ENCODE measurements around the gene SPDYE1.

Gene SPDYE1

GRCh38 chr7:44043902-44044301 lies 46.2 kb downstream of the SPDYE1 start:
- no peak for DNase-seq (ENCODE audit: low read depth, low spot score)
- no CpG with 5 or more reads among the region's 8 CpGs for WGBS (ENCODE audit: insufficient coverage, insufficient read length)
- Histone ChIP-seq H3K27me3 (ENCODE audit: control insufficient read depth, insufficient read depth, low read length) (no peaks in the 10 kb centered on the region; the same call in 1 of the 2 replicates), H3K36me3 (ENCODE audit: control insufficient read depth, insufficient read depth, low read length) (peaks cover 6% of the 10 kb centered on the region; the same call in 1 of the 2 replicates), H3K9me3 (ENCODE audit: control insufficient read depth, insufficient read depth, low read length) (no peaks in the 10 kb centered on the region), H3K4me3 (ENCODE audit: low read length) (peak overlapping the region; percentile 98; the same call in 1 of the 2 replicates), H3K4me1 (ENCODE audit: control insufficient read depth, insufficient read depth, low read length) (0 out of 2 replicates have a peak, but pooled peaks cover 1% of the 10 kb centered on the region), H3K27ac (ENCODE audit: low read length) (no peak overlapping the region)

GRCh38 chr7:44044315-44045225 lies 46.9 kb downstream of the SPDYE1 start, which contains the start of gene DBNL:
Gene DBNL, plus strand, starts transcription at chr7:44044702. Its CDS starts 36 bp downstream, at chr7:44044738.
- Histone ChIP-seq H3K27ac (ENCODE audit: low read length) (no peak within 1 kb of the TSS), H3K36me3 (ENCODE audit: control insufficient read depth, insufficient read depth, low read length) (peaks cover 6% of the 10 kb centered on the region; the same call in 1 of the 2 replicates), H3K4me1 (ENCODE audit: control insufficient read depth, insufficient read depth, low read length) (0 out of 2 replicates have a peak, but pooled peaks cover 1% of the 10 kb centered on the region), H3K4me3 (ENCODE audit: low read length) (peak within 1 kb of the TSS; percentile 98), H3K27me3 (ENCODE audit: control insufficient read depth, insufficient read depth, low read length) (no peaks in the 10 kb centered on the region; the same call in 1 of the 2 replicates), H3K9me3 (ENCODE audit: control insufficient read depth, insufficient read depth, low read length) (no peaks in the 10 kb centered on the region)
- DNase-seq (ENCODE audit: low read depth, low spot score): no peak
- WGBS (ENCODE audit: insufficient coverage, insufficient read length): no CpG with 5 or more reads among the region's 74 CpGs

- peak overlapping the region; percentile 98 for H3K4me3 ChIP-seq (ENCODE audit: low read length)
- WGBS (ENCODE audit: insufficient coverage, insufficient read length): no CpG with 5 or more reads among the region's 15 CpGs
- H3K4me1 ChIP-seq (ENCODE audit: control insufficient read depth, insufficient read depth, low read length): 0 out of 2 replicates have a peak, but pooled peaks cover 1% of the 10 kb centered on the region
- no peak for DNase-seq (ENCODE audit: low read depth, low spot score)
- no peaks in the 10 kb centered on the region; the same call in 1 of the 2 replicates for H3K27me3 ChIP-seq (ENCODE audit: control insufficient read depth, insufficient read depth, low read length)
- H3K9me3 ChIP-seq (ENCODE audit: control insufficient read depth, insufficient read depth, low read length): no peaks in the 10 kb centered on the region
- peaks cover 13% of the 10 kb centered on the region for H3K36me3 ChIP-seq (ENCODE audit: control insufficient read depth, insufficient read depth, low read length)
- no peak overlapping the region for H3K27ac ChIP-seq (ENCODE audit: low read length)
Measured at GRCh38 chr7:44045226-44046014, 47.7 kb downstream of the SPDYE1 start.

GRCh38 chr7:44046321-44047061 lies 48.8 kb downstream of the SPDYE1 start:
- no peak overlapping the region for H3K27ac ChIP-seq (ENCODE audit: low read length)
- no peaks in the 10 kb centered on the region for H3K27me3 ChIP-seq (ENCODE audit: control insufficient read depth, insufficient read depth, low read length)
- H3K9me3 ChIP-seq (ENCODE audit: control insufficient read depth, insufficient read depth, low read length): no peaks in the 10 kb centered on the region
- no peak overlapping the region for H3K4me3 ChIP-seq (ENCODE audit: low read length)
- peaks cover 13% of the 10 kb centered on the region for H3K36me3 ChIP-seq (ENCODE audit: control insufficient read depth, insufficient read depth, low read length)
- WGBS (ENCODE audit: insufficient coverage, insufficient read length): no CpG with 5 or more reads among the region's 8 CpGs
- no peak for DNase-seq (ENCODE audit: low read depth, low spot score)
- no peaks in the 10 kb centered on the region for H3K4me1 ChIP-seq (ENCODE audit: control insufficient read depth, insufficient read depth, low read length)

GRCh38 chr7:44048031-44048795 lies 50.5 kb downstream of the SPDYE1 start:
- Histone ChIP-seq H3K36me3 (ENCODE audit: control insufficient read depth, insufficient read depth, low read length) (peaks cover 19% of the 10 kb centered on the region), H3K27ac (ENCODE audit: low read length) (no peak overlapping the region)

GRCh38 chr7:44050121-44050914 lies 52.6 kb downstream of the SPDYE1 start:
- Histone ChIP-seq H3K36me3 (ENCODE audit: control insufficient read depth, insufficient read depth, low read length) (peaks cover 19% of the 10 kb centered on the region), H3K27ac (ENCODE audit: low read length) (no peak overlapping the region), H3K4me3 (ENCODE audit: low read length) (no peak overlapping the region), H3K4me1 (ENCODE audit: control insufficient read depth, insufficient read depth, low read length) (no peaks in the 10 kb centered on the region), H3K9me3 (ENCODE audit: control insufficient read depth, insufficient read depth, low read length) (no peaks in the 10 kb centered on the region), H3K27me3 (ENCODE audit: control insufficient read depth, insufficient read depth, low read length) (no peaks in the 10 kb centered on the region)
- DNase-seq (ENCODE audit: low read depth, low spot score): no peak
- no CpG with 5 or more reads among the region's 14 CpGs for WGBS (ENCODE audit: insufficient coverage, insufficient read length)

More at GRCh38 chr7:44048031-44048795, 50.5 kb downstream of the SPDYE1 start:
- no CpG with 5 or more reads among the region's 7 CpGs for WGBS (ENCODE audit: insufficient coverage, insufficient read length)
- Histone ChIP-seq H3K4me3 (ENCODE audit: low read length) (no peak overlapping the region), H3K27me3 (ENCODE audit: control insufficient read depth, insufficient read depth, low read length) (no peaks in the 10 kb centered on the region), H3K9me3 (ENCODE audit: control insufficient read depth, insufficient read depth, low read length) (no peaks in the 10 kb centered on the region), H3K4me1 (ENCODE audit: control insufficient read depth, insufficient read depth, low read length) (no peaks in the 10 kb centered on the region)
- DNase-seq (ENCODE audit: low read depth, low spot score): no peak

GRCh38 chr7:44050915-44051560 lies 53.3 kb downstream of the SPDYE1 start:
- H3K36me3 ChIP-seq (ENCODE audit: control insufficient read depth, insufficient read depth, low read length): peaks cover 19% of the 10 kb centered on the region
- no peak overlapping the region for H3K4me3 ChIP-seq (ENCODE audit: low read length)
- no CpG with 5 or more reads among the region's 8 CpGs for WGBS (ENCODE audit: insufficient coverage, insufficient read length)
- no peak for DNase-seq (ENCODE audit: low read depth, low spot score)
- no peak overlapping the region for H3K27ac ChIP-seq (ENCODE audit: low read length)
- H3K27me3 ChIP-seq (ENCODE audit: control insufficient read depth, insufficient read depth, low read length): no peaks in the 10 kb centered on the region
- H3K9me3 ChIP-seq (ENCODE audit: control insufficient read depth, insufficient read depth, low read length): no peaks in the 10 kb centered on the region
- H3K4me1 ChIP-seq (ENCODE audit: control insufficient read depth, insufficient read depth, low read length): no peaks in the 10 kb centered on the region

GRCh38 chr7:44051611-44052220 lies 54.0 kb downstream of the SPDYE1 start:
- no peaks in the 10 kb centered on the region for H3K4me1 ChIP-seq (ENCODE audit: control insufficient read depth, insufficient read depth, low read length)
- no peak overlapping the region for H3K4me3 ChIP-seq (ENCODE audit: low read length)
- no CpG with 5 or more reads among the region's 5 CpGs for WGBS (ENCODE audit: insufficient coverage, insufficient read length)
- H3K27ac ChIP-seq (ENCODE audit: low read length): no peak overlapping the region
- H3K9me3 ChIP-seq (ENCODE audit: control insufficient read depth, insufficient read depth, low read length): no peaks in the 10 kb centered on the region
- H3K36me3 ChIP-seq (ENCODE audit: control insufficient read depth, insufficient read depth, low read length): peaks cover 17% of the 10 kb centered on the region; the same call in 1 of the 2 replicates
- no peaks in the 10 kb centered on the region for H3K27me3 ChIP-seq (ENCODE audit: control insufficient read depth, insufficient read depth, low read length)
- DNase-seq (ENCODE audit: low read depth, low spot score): no peak
